HepG2 (cell line): Measurements from ENCODE around the gene PPAN. TPM values are rescaled to one million over a fixed set of nuclear protein-coding genes. Genes with fewer than 3 reads are reported as not detected.

ENCODE experiments used
- ATAC-seq: fragments of 200-7000 bp; cut with Tn5 transposase; 3 replicates; pipeline ENCODE4 v1.9.1; 2020; ENCODE audit warnings: mild to moderate bottlenecking, moderate library complexity
- BruUV-seq: library from RNA; stranded (reverse); fragments of 400-500 nt; replicated peaks from 2 replicates; lab custom pipeline; 2021; lab: Mats Ljungman, UMichigan
- CTCF ChIA-PET: fragments of 300-600 bp; formaldehyde crosslinking; extraction: SDS; loops from one replicate; lab custom pipeline; 2021; ENCODE audit warnings: low total read pairs, inconsistent platforms, low intra/inter-chr PET ratio; lab: Yijun Ruan, JAX
- POLR2A ChIA-PET: fragments of 350-600 bp; sonication (Branson Sonifier 250); formaldehyde crosslinking; loops from one replicate; lab custom pipeline; 2020; ENCODE audit warnings: antibody characterized with exemption, inconsistent platforms; lab: Yijun Ruan, JAX
- DNase-seq: peaks from one replicate; pipeline ENCODE4 v3.0.0-alpha.2; 2015; ENCODE audit warnings: low spot score
- FAIRE-seq: peaks from 3 replicates; lab custom pipeline; 2011; peaks lifted over from hg19 to GRCh38; lab: Jason Lieb, UNC
- H2AFZ ChIP-seq: one replicate; pipeline ENCODE4 v1.6.1; 2011; ENCODE audit warnings: low read length, inconsistent platforms
- H3K27ac ChIP-seq: fragments of 300-600 bp; 3 replicates; pipeline ENCODE4 v1.8.0; 2011; ENCODE audit warnings: mixed run types, mild to moderate bottlenecking, mixed read lengths, low read length, inconsistent platforms; ENCODE audit not compliant: insufficient read depth; ENCODE audit errors: extremely low read length
- H3K27me3 ChIP-seq, 2 experiments: fragments of 200-600 bp in 1 of 2; 2 replicates in 1 of 2; 3 replicates in 1 of 2; pipeline versions ENCODE4 v1.6.0 to v1.8.0; 2011; ENCODE audit warnings: low read length in 2 of 2, mild to moderate bottlenecking in 2 of 2, moderate library complexity in 2 of 2, inconsistent platforms in 1 of 2; ENCODE audit not compliant: insufficient read depth in 2 of 2, control insufficient read depth in 1 of 2
- H3K36me3 ChIP-seq, 2 experiments: fragments of 200-600 bp in 1 of 2; replicated peaks in 1 of 2; 2 replicates in 1 of 2; 3 replicates in 1 of 2; pipeline versions ENCODE4 v1.5.1 to v1.8.0; 2011; ENCODE audit warnings: low read length in 2 of 2, inconsistent platforms in 1 of 2; ENCODE audit not compliant: insufficient read depth in 2 of 2, control insufficient read depth in 1 of 2
- H3K4me1 ChIP-seq: 2 replicates; pipeline ENCODE4 v1.5.1; 2012; ENCODE audit warnings: low read length, inconsistent platforms; ENCODE audit not compliant: insufficient read depth
- H3K4me2 ChIP-seq: 2 replicates; pipeline ENCODE4 v1.6.0; 2011; ENCODE audit warnings: low read depth, low read length, inconsistent platforms
- H3K4me3 ChIP-seq, 3 experiments: fragments of 200-600 bp in 1 of 3; sonication (generic), shearing (Covaris generic) in 1 of 3; replicated peaks in 1 of 3; 2 replicates each; pipeline ENCODE4 v1.5.1; 2011 to 2016; ENCODE audit warnings: low read length in 3 of 3, inconsistent platforms in 2 of 3, low read depth in 2 of 3, mild to moderate bottlenecking in 2 of 3, control low read depth in 1 of 3, mixed read lengths in 1 of 3; ENCODE audit not compliant: insufficient read depth in 1 of 3
- H3K79me2 ChIP-seq: one replicate; pipeline ENCODE4 v1.6.1; 2011; ENCODE audit warnings: low read length, inconsistent platforms; ENCODE audit not compliant: insufficient read depth
- H3K9ac ChIP-seq: 2 replicates; pipeline ENCODE4 v1.6.0; 2011; ENCODE audit warnings: mild to moderate bottlenecking, low read depth, low read length, inconsistent platforms; ENCODE audit not compliant: insufficient read depth
- H3K9me3 ChIP-seq: 2 replicates; pipeline ENCODE4 v1.5.1; 2012; ENCODE audit warnings: mild to moderate bottlenecking, low read length
- H4K20me1 ChIP-seq: 2 replicates; pipeline ENCODE4 v1.6.0; 2011; ENCODE audit warnings: inconsistent platforms, mild to moderate bottlenecking, low read length, moderate library complexity; ENCODE audit not compliant: insufficient read depth
- AGO2 ChIP-seq: fragments of 200-400 bp; formaldehyde crosslinking; optimal IDR thresholded peaks from 2 replicates; pipeline ENCODE3; 2017; ENCODE audit warnings: mild to moderate bottlenecking, low read depth, low read length, moderate library complexity
- CREB1 ChIP-seq, 2 experiments: fragments of 450-650 bp in 1 of 2; IDR thresholded peaks; 2 replicates each; pipeline ENCODE4 v1.6.1; 2016 to 2017; ENCODE audit warnings: control low read depth in 1 of 2, mild to moderate bottlenecking in 1 of 2, missing compliant biosample characterization in 1 of 2, missing genetic modification characterization in 1 of 2
- EEA1 ChIP-seq: sonication (generic); formaldehyde crosslinking; IDR thresholded peaks from 2 replicates; pipeline ENCODE4 v1.5.1; 2020; ENCODE audit warnings: mild to moderate bottlenecking, missing genetic modification reagents, borderline replicate concordance
- SALL2 ChIP-seq: sonication (generic); formaldehyde crosslinking; IDR thresholded peaks from 2 replicates; pipeline ENCODE4 v1.8.1; 2023; ENCODE audit warnings: mild to moderate bottlenecking, missing genetic modification reagents, inconsistent platforms
- ZNF460 ChIP-seq: sonication (generic); formaldehyde crosslinking; IDR thresholded peaks from 2 replicates; pipeline ENCODE4 v1.5.1; 2020; ENCODE audit warnings: missing genetic modification reagents, mild to moderate bottlenecking, borderline replicate concordance
- ZNF670 ChIP-seq: sonication (generic); formaldehyde crosslinking; IDR thresholded peaks from 2 replicates; pipeline ENCODE4 v1.8.0; 2022; ENCODE audit warnings: mild to moderate bottlenecking, missing genetic modification reagents, borderline replicate concordance
- ZNF7 ChIP-seq: IDR thresholded peaks from 2 replicates; pipeline ENCODE4 v1.6.1; 2016; ENCODE audit warnings: missing biosample characterization, missing genetic modification reagents
- WGBS: methylation state at CpG from one replicate; pipeline ENCODE4 v1.1.6; 2017; ENCODE audit warnings: low lambda C conversion rate; 5-methylcytosine and 5-hydroxymethylcytosine counted together
- in situ Hi-C: cut with HindIII; loops from 2 replicates; pipeline ENCODE4 v1.10.0; 2017; ENCODE audit warnings: low pct_unique_long_range_greater_than_20kb; ENCODE audit not compliant: extremely low pct_ligation_motif_present
- intact Hi-C: fragments of 100-400 bp; cut with micrococcal nuclease; formaldehyde crosslinking; loops from one replicate; pipeline ENCODE4 v1.10.0; 2022; ENCODE audit not compliant: unreplicated experiment
- polyA plus RNA-seq, 8 experiments: library from polyadenylated mRNA; depleted of rRNA in 3 of 8; stranded (reverse) in 7 of 8; unstranded in 1 of 8; fragments of >200 nt; fragmentation: Illumina TruSeq in 4 of 8; extraction: Trizol in 4 of 8; gene quantifications; 2 replicates each; pipeline versions ENCODE4 v1.2.1 to v1.2.3, GENCODE V29; 2011 to 2016; ENCODE audit warnings: low read depth in 4 of 8, missing spikeins in 1 of 8, mixed read lengths in 1 of 8; ENCODE audit not compliant: insufficient read depth in 1 of 8
- total RNA-seq, 5 experiments: library from RNA; depleted of rRNA; stranded (reverse); fragments of >200 nt; fragmentation: Illumina TruSeq; extraction: Trizol; gene quantifications; 2 replicates each; pipeline ENCODE4 v1.2.3, GENCODE V29; 2016; ENCODE audit warnings: low read depth in 1 of 5
- TF ChIP-seq, protein P1 (sequence below): sonication (generic); formaldehyde crosslinking; IDR thresholded peaks from 2 replicates; pipeline ENCODE4 v1.8.0; 2022; ENCODE audit warnings: missing genetic modification reagents, mild to moderate bottlenecking, moderate library complexity, borderline replicate concordance
- TF ChIP-seq, protein P2 (sequence below): sonication (generic); formaldehyde crosslinking; IDR thresholded peaks from 2 replicates; pipeline ENCODE4 v1.5.1; 2020; ENCODE audit warnings: mild to moderate bottlenecking, missing genetic modification reagents, moderate library complexity
- TF ChIP-seq, protein P3 (sequence below): sonication (generic); formaldehyde crosslinking; IDR thresholded peaks from 2 replicates; pipeline ENCODE4 v1.9.0; 2022; ENCODE audit warnings: missing genetic modification reagents, mild to moderate bottlenecking, borderline replicate concordance

PPAN gene
- total and polyA plus RNA-seq, 2 of the 13 experiments (the other 11 are each of a cell fraction or from before 2014, with no cell fraction given), result 36.2 to 41.9 TPM

DNA sequence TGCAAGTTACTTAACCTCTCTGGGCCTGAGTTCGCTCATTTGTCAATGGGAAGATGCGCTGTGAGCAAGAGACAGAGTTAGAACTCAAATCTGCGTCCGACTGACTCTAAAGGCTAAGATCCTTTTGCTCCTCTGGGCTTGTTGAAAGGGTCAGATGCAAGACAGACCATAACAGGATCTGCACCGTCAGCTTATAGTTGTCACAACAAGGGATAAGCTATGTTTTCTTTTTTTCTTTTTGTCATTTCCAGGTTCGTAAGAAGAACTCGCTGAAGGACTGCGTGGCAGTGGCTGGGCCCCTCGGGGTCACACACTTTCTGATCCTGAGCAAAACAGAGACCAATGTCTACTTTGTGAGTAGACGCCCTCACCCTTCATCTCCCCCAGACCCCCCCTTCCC lies 1.1 kb downstream of the PPAN start (continued):
- TF ChIP-seq, protein P1, sequence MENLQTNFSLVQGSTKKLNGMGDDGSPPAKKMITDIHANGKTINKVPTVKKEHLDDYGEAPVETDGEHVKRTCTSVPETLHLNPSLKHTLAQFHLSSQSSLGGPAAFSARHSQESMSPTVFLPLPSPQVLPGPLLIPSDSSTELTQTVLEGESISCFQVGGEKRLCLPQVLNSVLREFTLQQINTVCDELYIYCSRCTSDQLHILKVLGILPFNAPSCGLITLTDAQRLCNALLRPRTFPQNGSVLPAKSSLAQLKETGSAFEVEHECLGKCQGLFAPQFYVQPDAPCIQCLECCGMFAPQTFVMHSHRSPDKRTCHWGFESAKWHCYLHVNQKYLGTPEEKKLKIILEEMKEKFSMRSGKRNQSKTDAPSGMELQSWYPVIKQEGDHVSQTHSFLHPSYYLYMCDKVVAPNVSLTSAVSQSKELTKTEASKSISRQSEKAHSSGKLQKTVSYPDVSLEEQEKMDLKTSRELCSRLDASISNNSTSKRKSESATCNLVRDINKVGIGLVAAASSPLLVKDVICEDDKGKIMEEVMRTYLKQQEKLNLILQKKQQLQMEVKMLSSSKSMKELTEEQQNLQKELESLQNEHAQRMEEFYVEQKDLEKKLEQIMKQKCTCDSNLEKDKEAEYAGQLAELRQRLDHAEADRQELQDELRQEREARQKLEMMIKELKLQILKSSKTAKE (CRISPR knock-in tag), result 0 out of 2 replicates have a peak, but pooled peaks have one; percentile 20

DNA sequence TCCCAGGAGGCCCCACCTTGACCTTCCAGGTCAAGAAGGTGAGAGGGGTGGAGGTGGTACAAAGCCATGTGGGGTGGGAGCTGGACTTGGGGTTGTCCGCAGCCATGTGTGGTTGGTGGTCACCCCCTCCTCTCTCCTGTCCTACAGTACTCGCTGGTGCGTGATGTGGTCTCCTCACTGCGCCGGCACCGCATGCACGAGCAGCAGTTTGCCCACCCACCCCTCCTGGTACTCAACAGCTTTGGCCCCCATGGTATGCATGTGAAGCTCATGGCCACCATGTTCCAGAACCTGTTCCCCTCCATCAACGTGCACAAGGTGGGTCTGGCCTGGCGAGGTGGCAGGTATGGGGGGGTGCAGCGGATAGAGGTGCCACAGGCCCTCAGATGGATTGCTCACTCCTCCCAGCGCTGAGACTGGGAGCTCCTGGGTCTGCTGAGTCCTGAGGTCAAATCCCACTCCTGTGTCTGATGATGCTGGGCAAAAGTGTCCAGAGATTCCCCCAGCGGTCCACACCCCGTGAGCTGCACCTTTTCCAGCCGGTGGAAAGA lies 1.7 kb downstream of the PPAN start:
- Histone ChIP-seq H3K79me2 (peaks cover 19% of the 10 kb centered on the region), H3K27me3 (no peaks in the 10 kb centered on the region; a peak in 1 of 5 replicates), H3K9ac (peak overlapping the region; percentile 96; the same call in 1 of the 2 replicates), H3K36me3 (peaks cover 24 to 40% of the 10 kb centered on the region in 2 experiments), H3K4me3 (peak overlapping the region; percentile 2 to 91 (median 30); a peak in 3 of 6 replicates)
- POLR2A ChIA-PET, result no interaction called here
- FAIRE-seq, result no peak
- ATAC-seq, result no peak
- CTCF ChIA-PET, result no interaction called here
- intact Hi-C loops, result no loop called here
- TF ChIP-seq SALL2 (no peak), EEA1 (0 out of 2 replicates have a peak, but pooled peaks have one; percentile 27), ZNF7 (no peak), ZNF460 (CRISPR knock-in tag) (no peak), CREB1 (IDR thresholded peaks at IDR 0.05) (no peak), CREB1 (CRISPR knock-in tag; IDR thresholded peaks at IDR 0.05) (no peak), ZNF670 (no peak), AGO2 (peak; percentile 31)
- TF ChIP-seq, protein P2, sequence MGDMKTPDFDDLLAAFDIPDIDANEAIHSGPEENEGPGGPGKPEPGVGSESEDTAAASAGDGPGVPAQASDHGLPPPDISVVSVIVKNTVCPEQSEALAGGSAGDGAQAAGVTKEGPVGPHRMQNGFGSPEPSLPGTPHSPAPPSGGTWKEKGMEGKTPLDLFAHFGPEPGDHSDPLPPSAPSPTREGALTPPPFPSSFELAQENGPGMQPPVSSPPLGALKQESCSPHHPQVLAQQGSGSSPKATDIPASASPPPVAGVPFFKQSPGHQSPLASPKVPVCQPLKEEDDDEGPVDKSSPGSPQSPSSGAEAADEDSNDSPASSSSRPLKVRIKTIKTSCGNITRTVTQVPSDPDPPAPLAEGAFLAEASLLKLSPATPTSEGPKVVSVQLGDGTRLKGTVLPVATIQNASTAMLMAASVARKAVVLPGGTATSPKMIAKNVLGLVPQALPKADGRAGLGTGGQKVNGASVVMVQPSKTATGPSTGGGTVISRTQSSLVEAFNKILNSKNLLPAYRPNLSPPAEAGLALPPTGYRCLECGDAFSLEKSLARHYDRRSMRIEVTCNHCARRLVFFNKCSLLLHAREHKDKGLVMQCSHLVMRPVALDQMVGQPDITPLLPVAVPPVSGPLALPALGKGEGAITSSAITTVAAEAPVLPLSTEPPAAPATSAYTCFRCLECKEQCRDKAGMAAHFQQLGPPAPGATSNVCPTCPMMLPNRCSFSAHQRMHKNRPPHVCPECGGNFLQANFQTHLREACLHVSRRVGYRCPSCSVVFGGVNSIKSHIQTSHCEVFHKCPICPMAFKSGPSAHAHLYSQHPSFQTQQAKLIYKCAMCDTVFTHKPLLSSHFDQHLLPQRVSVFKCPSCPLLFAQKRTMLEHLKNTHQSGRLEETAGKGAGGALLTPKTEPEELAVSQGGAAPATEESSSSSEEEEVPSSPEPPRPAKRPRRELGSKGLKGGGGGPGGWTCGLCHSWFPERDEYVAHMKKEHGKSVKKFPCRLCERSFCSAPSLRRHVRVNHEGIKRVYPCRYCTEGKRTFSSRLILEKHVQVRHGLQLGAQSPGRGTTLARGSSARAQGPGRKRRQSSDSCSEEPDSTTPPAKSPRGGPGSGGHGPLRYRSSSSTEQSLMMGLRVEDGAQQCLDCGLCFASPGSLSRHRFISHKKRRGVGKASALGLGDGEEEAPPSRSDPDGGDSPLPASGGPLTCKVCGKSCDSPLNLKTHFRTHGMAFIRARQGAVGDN (CRISPR knock-in tag), result 0 out of 2 replicates have a peak, but pooled peaks have one; percentile 20
- TF ChIP-seq, protein P3, sequence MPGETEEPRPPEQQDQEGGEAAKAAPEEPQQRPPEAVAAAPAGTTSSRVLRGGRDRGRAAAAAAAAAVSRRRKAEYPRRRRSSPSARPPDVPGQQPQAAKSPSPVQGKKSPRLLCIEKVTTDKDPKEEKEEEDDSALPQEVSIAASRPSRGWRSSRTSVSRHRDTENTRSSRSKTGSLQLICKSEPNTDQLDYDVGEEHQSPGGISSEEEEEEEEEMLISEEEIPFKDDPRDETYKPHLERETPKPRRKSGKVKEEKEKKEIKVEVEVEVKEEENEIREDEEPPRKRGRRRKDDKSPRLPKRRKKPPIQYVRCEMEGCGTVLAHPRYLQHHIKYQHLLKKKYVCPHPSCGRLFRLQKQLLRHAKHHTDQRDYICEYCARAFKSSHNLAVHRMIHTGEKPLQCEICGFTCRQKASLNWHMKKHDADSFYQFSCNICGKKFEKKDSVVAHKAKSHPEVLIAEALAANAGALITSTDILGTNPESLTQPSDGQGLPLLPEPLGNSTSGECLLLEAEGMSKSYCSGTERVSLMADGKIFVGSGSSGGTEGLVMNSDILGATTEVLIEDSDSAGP (CRISPR knock-in tag), result 0 out of 2 replicates have a peak, but pooled peaks have one; percentile 14
- TF ChIP-seq, all 625 proteins: peak for 4
- peaks cover 41% of the 10 kb centered on the region for H3K4me1 ChIP-seq
- H4K20me1 ChIP-seq, result peaks cover 5% of the 10 kb centered on the region; the same call in 1 of the 2 replicates
- H3K9me3 ChIP-seq, result no peaks in the 10 kb centered on the region
- no peak overlapping the region for H3K27ac ChIP-seq
- no peak for DNase-seq
- no TSS peak for BruUV-seq
- H2AFZ ChIP-seq, result no peak overlapping the region
- H3K4me2 ChIP-seq, result peak overlapping the region; percentile 94
- 100% methylated on average over 10 of the region's 14 CpGs for WGBS
- in situ Hi-C loops, result no loop called here
